OCI-LY1 (cell line): ENCODE results near the gene PLA2G4B.

Experiments
- CTCF ChIP-seq: fragments of 200-600 bp; sonication (generic), shearing (Covaris generic); IDR thresholded peaks from 2 replicates; pipeline ENCODE4 v1.5.1; 2017; ENCODE audit warnings: mild to moderate bottlenecking, antibody characterized with exemption, low read length, moderate library complexity, mixed read lengths
- EZH2 ChIP-seq: fragments of 200-600 bp; sonication (generic), shearing (Covaris generic); IDR thresholded peaks from 2 replicates; pipeline ENCODE4 v1.8.0; 2017; ENCODE audit warnings: borderline replicate concordance, mixed run types, mild to moderate bottlenecking, antibody characterized with exemption, low read length, moderate library complexity, mixed read lengths

- TF ChIP-seq CTCF (no peak), EZH2 (no peak)
These were observed 13.5 kb upstream of the PLA2G4B start for GRCh38 chr15:41825145-41825544.
